NB4 (cell line): Measurements from ENCODE around the gene C1QTNF7.

ENCODE experiments used
- POLR2A ChIP-seq: IDR thresholded peaks from 2 replicates; pipeline ENCODE4 v1.6.1; 2011; ENCODE audit warnings: mild to moderate bottlenecking; ENCODE audit not compliant: insufficient read length; ENCODE audit errors: extremely low read depth
- TF ChIP-seq, protein P1 (sequence below): IDR thresholded peaks from one replicate; pipeline ENCODE4 v1.5.1; 2012; ENCODE audit warnings: low read depth, low read length
- TF ChIP-seq, protein P2 (sequence below): IDR thresholded peaks from 2 replicates; pipeline ENCODE4 v1.6.1; 2011; ENCODE audit warnings: low read depth, low read length

DNA sequence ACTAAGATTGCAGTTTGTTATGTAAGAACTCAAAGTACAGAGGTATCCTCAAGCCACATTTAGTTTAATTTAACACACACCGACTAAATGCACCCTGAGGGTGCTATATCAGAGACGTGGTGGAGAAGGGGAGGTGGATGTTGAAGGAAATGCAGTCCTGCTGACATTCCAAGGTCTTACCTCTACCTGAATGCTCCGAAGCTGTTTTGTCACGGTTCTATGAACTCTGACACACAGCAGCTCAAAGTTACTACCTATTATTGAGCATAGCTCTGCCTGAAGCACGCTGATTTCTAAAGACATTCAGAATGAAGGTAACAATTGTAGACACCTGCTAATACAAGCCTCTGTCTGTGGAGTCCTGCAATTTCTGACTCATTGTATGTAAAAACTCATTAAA, 48.6 kb downstream of the C1QTNF7 start:
- TF ChIP-seq, protein P1, sequence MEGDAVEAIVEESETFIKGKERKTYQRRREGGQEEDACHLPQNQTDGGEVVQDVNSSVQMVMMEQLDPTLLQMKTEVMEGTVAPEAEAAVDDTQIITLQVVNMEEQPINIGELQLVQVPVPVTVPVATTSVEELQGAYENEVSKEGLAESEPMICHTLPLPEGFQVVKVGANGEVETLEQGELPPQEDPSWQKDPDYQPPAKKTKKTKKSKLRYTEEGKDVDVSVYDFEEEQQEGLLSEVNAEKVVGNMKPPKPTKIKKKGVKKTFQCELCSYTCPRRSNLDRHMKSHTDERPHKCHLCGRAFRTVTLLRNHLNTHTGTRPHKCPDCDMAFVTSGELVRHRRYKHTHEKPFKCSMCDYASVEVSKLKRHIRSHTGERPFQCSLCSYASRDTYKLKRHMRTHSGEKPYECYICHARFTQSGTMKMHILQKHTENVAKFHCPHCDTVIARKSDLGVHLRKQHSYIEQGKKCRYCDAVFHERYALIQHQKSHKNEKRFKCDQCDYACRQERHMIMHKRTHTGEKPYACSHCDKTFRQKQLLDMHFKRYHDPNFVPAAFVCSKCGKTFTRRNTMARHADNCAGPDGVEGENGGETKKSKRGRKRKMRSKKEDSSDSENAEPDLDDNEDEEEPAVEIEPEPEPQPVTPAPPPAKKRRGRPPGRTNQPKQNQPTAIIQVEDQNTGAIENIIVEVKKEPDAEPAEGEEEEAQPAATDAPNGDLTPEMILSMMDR: no peak
- TF ChIP-seq POLR2A: no peak
- TF ChIP-seq, protein P2, sequence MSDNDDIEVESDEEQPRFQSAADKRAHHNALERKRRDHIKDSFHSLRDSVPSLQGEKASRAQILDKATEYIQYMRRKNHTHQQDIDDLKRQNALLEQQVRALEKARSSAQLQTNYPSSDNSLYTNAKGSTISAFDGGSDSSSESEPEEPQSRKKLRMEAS: no peak
